Activated CD8-positive, alpha-beta memory T cell treated with anti-CD3 and anti-CD28 coated beads, Interleukin-2, amount 50 U/mL, for 24 hours (primary cell): ENCODE measurements around the gene NCOA1.
"Not testable (repeated sequence)": the region's sequence is repeated elsewhere in the genome, so short reads cannot be mapped to it uniquely, and the experiment has no call there.

Experiments used
- DNase-seq: peaks from one replicate; pipeline ENCODE4 v3.0.0-alpha.2; 2020; ENCODE audit errors: extremely low read depth

The NCOA1 gene

DNA sequence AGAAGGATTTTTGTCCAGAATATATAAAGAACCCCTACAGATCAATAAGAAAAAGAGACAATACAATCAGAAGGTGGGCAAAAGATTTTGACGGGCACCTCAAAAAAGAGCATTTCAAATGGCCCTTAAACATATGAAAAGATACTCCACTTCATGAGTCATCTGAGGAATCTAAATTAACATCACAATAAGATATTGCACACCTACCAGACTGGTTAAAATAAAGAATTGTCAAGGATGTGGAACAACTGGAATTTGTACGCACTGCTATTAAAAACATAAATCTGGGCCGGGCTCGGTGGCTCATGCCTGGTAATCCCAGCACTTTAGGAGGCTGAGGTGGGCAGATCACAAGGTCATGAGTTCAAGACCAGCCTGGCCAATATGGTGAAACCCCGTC is 17.0 kb upstream of the NCOA1 start:
- DNase-seq = no peak

GRCh38 chr2:24477229-24477628 is 13.8 kb upstream of the NCOA1 start:
- no peak for DNase-seq

GRCh38 chr2:24478243-24478642 is 12.8 kb upstream of the NCOA1 start:
- no peak for DNase-seq

- DNase-seq = no peak
Observed at GRCh38 chr2:24480245-24480644, 10.8 kb upstream of the NCOA1 start.

- DNase-seq = no peak
Observed at GRCh38 chr2:24482251-24482971, 8.6 kb upstream of the NCOA1 start.

DNA sequence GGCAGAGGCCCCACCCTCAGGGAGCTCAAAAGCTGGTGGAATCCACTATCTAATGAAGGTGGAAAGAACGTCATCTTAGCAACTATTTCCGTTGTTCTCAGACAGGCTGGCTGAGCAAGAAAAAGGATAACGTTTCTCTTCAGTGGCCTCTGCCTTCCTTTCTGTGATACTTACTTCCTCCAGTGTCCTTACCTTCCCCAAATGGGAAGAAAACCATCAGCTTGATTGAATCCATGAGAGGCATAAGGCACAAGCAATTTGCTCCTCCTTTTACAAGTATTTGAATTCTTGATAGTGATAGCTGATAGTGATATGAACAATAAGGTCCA is 8.1 kb upstream of the NCOA1 start:
- DNase-seq = no peak

DNA sequence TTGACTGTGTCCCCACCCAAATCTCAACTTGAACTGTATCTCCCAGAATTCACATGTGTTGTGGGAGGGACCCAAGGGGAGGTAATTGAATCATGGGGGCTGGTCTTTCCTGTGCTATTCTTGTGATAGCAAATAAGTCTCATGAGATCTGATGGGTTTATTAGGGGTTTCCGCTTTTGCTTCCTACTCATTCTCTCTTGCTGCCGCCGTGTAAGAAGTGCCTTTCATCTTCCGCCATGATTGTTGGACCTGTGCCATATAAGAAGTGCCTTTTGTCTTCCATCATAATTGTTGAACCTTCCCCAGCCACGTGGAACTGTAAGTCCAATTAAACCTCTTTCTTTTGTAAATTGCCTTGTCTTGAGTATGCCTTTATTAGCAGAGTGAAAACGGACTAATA is 6.4 kb upstream of the NCOA1 start:
- not testable (repeated sequence) for DNase-seq

- DNase-seq = no peak
Observed at GRCh38 chr2:24485197-24485596, 5.9 kb upstream of the NCOA1 start.

DNA sequence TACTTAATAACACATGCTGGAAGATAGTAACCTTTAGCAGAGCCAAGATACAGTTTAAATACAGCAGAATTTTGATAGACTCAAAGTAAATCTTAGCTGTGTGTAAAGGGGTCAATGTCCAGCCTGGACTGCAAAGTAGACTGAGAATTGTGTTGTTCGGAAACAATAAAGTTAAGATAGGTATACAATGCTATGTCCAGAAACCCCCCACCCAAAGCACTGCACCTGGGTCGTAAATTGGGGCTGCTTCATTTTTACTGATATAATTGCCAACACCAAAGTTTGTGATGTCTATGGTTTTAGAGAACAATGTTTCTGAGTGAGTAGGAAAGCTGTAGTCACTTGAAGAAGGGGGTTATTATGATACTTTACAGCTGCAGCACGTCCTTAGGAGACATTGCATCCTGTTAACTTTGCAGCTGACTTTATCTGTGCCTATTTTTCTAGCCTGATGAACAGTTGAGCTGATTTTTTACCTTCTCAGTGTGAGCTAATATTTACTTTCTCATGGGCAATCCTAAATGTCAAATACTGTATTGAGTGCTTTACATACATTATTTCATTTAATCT is 4.3 kb upstream of the NCOA1 start:
- DNase-seq = no peak

DNA sequence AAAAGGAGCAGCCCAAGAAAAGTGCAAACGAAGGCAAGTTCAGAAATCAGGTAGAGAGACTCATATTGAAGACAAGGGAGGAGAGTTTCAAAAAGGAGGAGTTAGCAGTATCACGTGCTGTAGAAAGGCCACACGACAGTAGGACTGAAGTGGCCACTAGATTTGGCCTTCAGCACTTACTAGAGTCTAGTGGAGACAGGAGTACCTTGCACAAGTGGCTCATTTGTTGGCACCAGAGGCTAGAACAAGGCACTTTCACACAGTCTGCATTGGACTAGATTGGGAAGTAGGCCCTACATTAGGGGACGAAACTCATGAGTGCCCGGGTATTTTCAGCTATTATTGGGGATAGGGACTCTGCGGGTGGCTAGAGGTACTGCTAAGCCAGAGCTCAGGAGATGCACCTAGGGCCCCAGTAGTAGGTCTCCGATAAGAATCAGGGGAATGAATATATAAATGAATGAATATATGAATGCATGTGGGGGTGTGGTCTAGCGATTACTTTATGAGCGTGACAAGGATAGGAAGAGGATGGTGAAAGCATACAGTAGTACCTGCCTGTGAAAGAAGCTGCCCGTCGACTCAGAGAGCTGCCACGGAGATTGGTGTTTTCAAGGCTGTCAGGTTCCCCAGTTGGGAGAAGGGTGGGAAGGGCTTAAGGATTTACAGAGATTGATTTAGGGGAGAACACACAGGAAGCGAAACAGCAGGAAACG is 1.4 kb upstream of the NCOA1 start:
- DNase-seq = no peak

DNA sequence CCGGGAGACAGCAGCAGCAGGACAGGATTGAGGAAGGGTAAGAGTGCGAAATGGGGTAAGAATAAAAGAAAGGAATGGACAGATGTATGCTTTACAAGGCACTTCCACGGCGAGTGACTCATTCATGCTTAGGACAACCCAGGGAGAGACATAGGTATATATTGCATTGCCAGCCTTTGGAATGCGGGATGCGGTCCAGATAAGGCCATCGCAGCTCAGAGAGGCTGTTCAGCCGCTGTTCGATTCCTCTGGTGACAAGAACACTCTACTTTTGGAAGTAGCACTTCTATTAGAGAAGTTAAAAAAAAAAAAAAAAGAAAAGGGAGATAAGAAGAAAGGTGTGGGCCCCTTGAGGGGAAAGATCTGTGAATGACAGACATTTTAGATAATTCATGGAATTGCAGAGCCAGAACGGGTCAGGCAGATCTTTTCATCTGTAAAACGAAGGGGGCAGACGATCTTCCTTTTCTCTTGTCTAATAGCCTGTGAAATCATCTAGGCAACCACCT is 819 bp upstream of the NCOA1 start:
- no peak for DNase-seq

DNA sequence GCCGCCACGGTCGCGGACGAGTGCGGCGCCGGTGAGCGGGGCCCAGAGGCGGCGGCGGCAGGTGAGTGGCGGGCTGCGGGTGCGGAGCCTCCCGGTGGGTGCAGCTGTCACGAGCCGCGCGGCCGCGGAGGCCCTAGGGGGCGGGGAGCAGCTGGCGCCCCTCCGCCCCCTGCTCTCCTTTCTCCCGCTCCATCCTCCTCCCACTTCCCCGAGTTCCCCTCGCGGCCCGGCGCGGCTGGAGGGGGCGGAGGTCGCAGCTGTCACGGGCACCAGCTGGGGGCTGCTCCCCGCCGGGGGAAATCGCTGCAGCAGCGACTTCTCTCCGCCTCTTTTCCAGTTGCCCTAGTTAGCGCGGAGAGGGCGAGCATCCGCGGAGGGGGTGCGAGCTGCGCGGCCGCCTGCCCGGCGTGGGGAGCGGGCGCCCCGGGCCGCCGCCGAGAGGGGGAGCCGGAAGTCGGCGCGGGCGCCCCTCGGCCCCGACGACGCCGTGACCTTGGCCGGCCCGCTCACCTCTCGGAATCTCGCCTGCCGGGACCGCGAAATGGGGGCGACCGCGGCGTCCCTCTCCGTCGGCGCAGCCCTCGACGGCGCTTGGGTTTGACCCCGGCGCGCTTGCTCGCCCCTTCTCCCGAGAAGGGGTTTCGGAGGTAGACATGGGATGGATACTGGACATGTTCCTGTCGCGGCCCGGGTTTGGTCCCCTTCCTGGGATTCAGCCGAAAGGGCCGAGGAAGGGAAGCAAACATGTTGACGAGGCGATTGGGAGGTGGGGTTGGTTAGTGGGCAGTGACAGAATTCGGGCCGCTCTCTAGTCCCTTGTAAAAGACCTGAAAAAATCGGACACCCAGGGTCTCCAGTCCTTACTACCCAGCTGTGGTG is 727 bp downstream of the NCOA1 start:
- no peak for DNase-seq

DNA sequence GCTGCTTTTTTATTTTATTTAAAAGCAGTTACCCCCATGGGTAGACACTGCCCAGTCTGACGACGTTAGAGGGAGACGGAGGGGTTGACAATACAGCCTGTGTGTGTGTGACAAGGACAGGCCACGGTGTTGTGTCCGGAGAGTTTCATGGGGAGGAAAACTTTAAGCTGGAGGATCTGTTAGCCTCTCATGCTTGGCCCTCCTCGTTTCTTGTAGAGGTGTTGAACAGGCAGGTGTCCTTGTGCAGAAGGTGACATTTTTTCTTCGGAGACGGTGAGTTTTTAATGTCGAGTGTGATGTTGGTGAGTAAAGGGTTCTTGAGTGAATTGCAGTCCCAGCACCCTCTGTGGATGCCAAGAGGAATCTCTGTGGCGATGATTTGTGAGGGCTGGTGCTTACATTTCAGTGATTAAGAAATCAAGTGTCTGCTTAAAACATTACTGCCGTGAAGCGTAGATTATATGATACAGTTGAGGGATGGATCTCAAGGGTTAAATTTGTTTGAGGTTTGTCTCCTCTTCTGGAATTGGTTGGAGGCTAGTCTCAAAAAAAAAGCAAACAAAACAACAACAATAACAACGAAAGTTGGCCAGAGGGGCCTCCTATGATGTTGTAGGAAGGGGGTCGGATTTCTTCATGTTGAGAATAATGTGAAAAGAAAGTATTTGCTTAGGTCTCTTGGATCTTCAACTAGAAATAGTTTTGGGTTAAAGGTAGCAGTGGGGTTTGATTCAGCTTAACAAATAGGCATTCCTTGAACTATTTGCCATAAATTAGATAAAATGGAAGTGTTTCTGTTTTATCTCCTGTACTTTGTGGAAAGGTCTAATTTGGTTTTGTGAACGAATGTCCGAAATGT is 1.6 kb downstream of the NCOA1 start:
- DNase-seq = no peak

- DNase-seq = no peak
Observed at GRCh38 chr2:24493713-24494112, 2.7 kb downstream of the NCOA1 start.

GRCh38 chr2:24494410-24494809 is 3.4 kb downstream of the NCOA1 start:
- DNase-seq = no peak

GRCh38 chr2:24495451-24495850 is 4.4 kb downstream of the NCOA1 start:
- no peak for DNase-seq

DNA sequence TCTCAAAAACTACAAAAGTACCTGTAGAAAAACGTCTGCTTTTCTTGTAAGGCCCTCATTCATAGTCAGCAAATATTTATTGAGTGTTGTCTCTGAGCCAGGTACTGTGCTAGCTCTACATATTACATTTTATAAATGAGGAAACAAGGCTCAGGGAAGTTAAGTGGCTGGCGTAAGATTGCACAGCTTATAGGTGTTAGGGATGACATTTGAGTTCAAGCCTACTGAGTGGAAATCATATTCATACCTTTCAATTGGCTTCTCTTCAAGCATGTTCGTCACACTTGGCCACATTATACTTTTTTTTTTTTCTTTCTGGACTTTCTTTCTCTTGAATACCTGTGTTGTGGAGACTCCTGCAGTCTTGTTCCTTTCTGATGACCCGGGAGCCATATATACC is 5.9 kb downstream of the NCOA1 start:
- DNase-seq = no peak

- no peak for DNase-seq
Observed at GRCh38 chr2:24497685-24498084, 6.6 kb downstream of the NCOA1 start.

GRCh38 chr2:24498121-24498520 is 7.1 kb downstream of the NCOA1 start:
- no peak for DNase-seq

DNA sequence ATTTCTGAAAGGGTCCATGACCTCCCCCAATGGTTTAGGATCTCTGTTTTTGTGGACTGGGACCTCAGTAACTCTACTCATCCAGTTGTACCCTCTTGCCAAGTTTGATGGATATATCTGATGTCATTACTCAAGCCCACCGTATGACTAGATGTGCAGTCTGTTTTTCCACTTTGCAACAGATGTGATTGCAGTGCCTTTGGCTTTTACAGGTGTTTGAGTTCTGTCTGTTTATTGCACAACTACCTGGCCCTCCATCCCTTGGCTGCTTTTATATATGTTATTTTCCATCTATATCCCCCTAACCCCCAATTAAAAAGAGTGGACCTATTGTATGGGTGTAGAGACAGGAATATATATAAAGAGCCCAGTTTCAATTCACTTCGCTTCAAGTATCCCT is 10.8 kb downstream of the NCOA1 start:
- no peak for DNase-seq
